GM23338 (cell line): ENCODE data around the gene PLBD2. TPM values are rescaled to one million over a fixed set of nuclear protein-coding genes. Genes with fewer than 3 reads are reported as not detected.

Experiments used
- ATAC-seq: fragments of 200-7000 bp; cut with Tn5 transposase; 3 replicates; pipeline ENCODE4 v1.9.1; 2020
- DNase-seq: peaks from one replicate; pipeline ENCODE4 v3.0.0-alpha.2; 2015; ENCODE audit warnings: low spot score
- H2AFZ ChIP-seq: fragments of 200-600 bp; sonication (generic); 2 replicates; pipeline ENCODE4 v1.8.0; 2016; ENCODE audit warnings: antibody characterized with exemption, mild to moderate bottlenecking, moderate library complexity
- H3F3A ChIP-seq: fragments of 200-600 bp; sonication (generic); replicated peaks from 2 replicates; pipeline ENCODE4 v1.8.0; 2017; ENCODE audit warnings: antibody characterized with exemption, mixed run types, low read depth
- H3K27ac ChIP-seq: fragments of 200-600 bp; sonication (generic); 2 replicates; pipeline ENCODE4 v1.6.1; 2016; ENCODE audit warnings: low read depth
- H3K27me3 ChIP-seq: fragments of 200-600 bp; sonication (generic); 2 replicates; pipeline ENCODE4 v1.8.0; 2016; ENCODE audit warnings: mild to moderate bottlenecking, mixed run types, moderate library complexity; ENCODE audit not compliant: insufficient read depth
- H3K36me3 ChIP-seq: fragments of 200-600 bp; sonication (generic); 2 replicates; pipeline ENCODE4 v1.8.0; 2016; ENCODE audit warnings: mild to moderate bottlenecking; ENCODE audit not compliant: insufficient read depth
- H3K4me1 ChIP-seq: fragments of 200-600 bp; sonication (generic); 2 replicates; pipeline ENCODE4 v1.8.0; 2016; ENCODE audit warnings: mild to moderate bottlenecking, moderate library complexity; ENCODE audit not compliant: insufficient read depth
- H3K4me2 ChIP-seq: fragments of 200-600 bp; sonication (generic); 2 replicates; pipeline ENCODE4 v1.7.1; 2017; ENCODE audit warnings: mixed run types
- H3K4me3 ChIP-seq: fragments of 200-600 bp; sonication (generic); 2 replicates; pipeline ENCODE4 v1.6.1; 2016; ENCODE audit warnings: mixed run types
- H3K79me2 ChIP-seq: fragments of 200-600 bp; sonication (generic); replicated peaks from 2 replicates; pipeline ENCODE4 v1.8.0; 2017; ENCODE audit warnings: mild to moderate bottlenecking; ENCODE audit not compliant: insufficient read depth
- H3K9me2 ChIP-seq: fragments of 200-600 bp; sonication (generic); 2 replicates; pipeline ENCODE4 v1.8.0; 2017; ENCODE audit not compliant: insufficient read depth
- H4K20me1 ChIP-seq: fragments of 200-600 bp; sonication (generic); replicated peaks from 2 replicates; pipeline ENCODE4 v1.8.0; 2017; ENCODE audit warnings: mild to moderate bottlenecking; ENCODE audit not compliant: insufficient read depth
- H3K27ac Mint-ChIP-seq: 2 replicates; pipeline ENCODE4 v1.8.0; 2020; ENCODE audit warnings: inconsistent platforms, mild to moderate bottlenecking, moderate library complexity, mixed read lengths
- H3K27me3 Mint-ChIP-seq: 3 replicates; pipeline ENCODE4 v1.8.0; 2022; ENCODE audit warnings: low read depth, mild to moderate bottlenecking, moderate library complexity, mixed read lengths, inconsistent platforms; ENCODE audit not compliant: insufficient read depth, poor library complexity
- H3K36me3 Mint-ChIP-seq: 3 replicates; pipeline ENCODE4 v1.8.0; 2021; ENCODE audit warnings: low read depth, mild to moderate bottlenecking, inconsistent platforms, moderate library complexity, mixed read lengths
- H3K4me1 Mint-ChIP-seq: 3 replicates; pipeline ENCODE4 v1.8.0; 2020; ENCODE audit warnings: mild to moderate bottlenecking, inconsistent platforms, mixed read lengths
- H3K4me3 Mint-ChIP-seq: 3 replicates; pipeline ENCODE4 v1.8.0; 2021; ENCODE audit warnings: moderate library complexity, mild to moderate bottlenecking, inconsistent platforms, mixed read lengths
- H3K9me3 Mint-ChIP-seq: 3 replicates; pipeline ENCODE4 v1.8.0; 2020; ENCODE audit warnings: moderate library complexity, mild to moderate bottlenecking, inconsistent platforms, mixed read lengths
- CREB1 ChIP-seq: fragments of 250-450 bp; sonication (Bioruptor Pico); IDR thresholded peaks from 2 replicates; pipeline ENCODE4 v1.5.0; 2020; ENCODE audit warnings: low read depth, mild to moderate bottlenecking, moderate library complexity
- EZH2 ChIP-seq: fragments of 200-600 bp; sonication (generic); IDR thresholded peaks from one replicate; pipeline ENCODE4 v1.8.0; 2017; ENCODE audit warnings: antibody characterized with exemption, mild to moderate bottlenecking, low read depth; ENCODE audit not compliant: unreplicated experiment
- EZH2phosphoT487 ChIP-seq: fragments of 200-600 bp; sonication (generic); IDR thresholded peaks from one replicate; pipeline ENCODE4 v1.8.1; 2018; ENCODE audit warnings: antibody characterized with exemption; ENCODE audit not compliant: unreplicated experiment
- JUNB ChIP-seq: IDR thresholded peaks from one replicate; pipeline ENCODE4 v1.6.1; 2016; ENCODE audit warnings: antibody characterized with exemption; ENCODE audit not compliant: unreplicated experiment
- NANOG ChIP-seq: IDR thresholded peaks from 2 replicates; pipeline ENCODE4 v1.6.1; 2016; ENCODE audit warnings: antibody characterized with exemption, borderline replicate concordance
- POLR2AphosphoS5 ChIP-seq: IDR thresholded peaks from 2 replicates; pipeline ENCODE4 v1.6.1; 2016; ENCODE audit warnings: antibody characterized with exemption, low read depth
- REST ChIP-seq: IDR thresholded peaks from one replicate; pipeline ENCODE4 v1.6.1; 2018; ENCODE audit warnings: antibody characterized with exemption; ENCODE audit not compliant: unreplicated experiment
- ZNF114 ChIP-seq: fragments of 250-450 bp; sonication (Bioruptor Pico); IDR thresholded peaks from 2 replicates; pipeline ENCODE4 v1.5.0; 2020; ENCODE audit warnings: mild to moderate bottlenecking, moderate library complexity
- ZNF331 ChIP-seq: fragments of 250-450 bp; sonication (Bioruptor Pico); IDR thresholded peaks from 2 replicates; pipeline ENCODE4 v1.5.0; 2020; ENCODE audit warnings: low read depth, mild to moderate bottlenecking, moderate library complexity
- ZNF462 ChIP-seq: fragments of 250-450 bp; sonication (Bioruptor Pico); IDR thresholded peaks from 2 replicates; pipeline ENCODE4 v1.5.0; 2020; ENCODE audit warnings: mild to moderate bottlenecking, moderate library complexity
- polyA plus RNA-seq: library from polyadenylated mRNA; unstranded; fragments of >200 nt; fragmentation: Nextera tagmentation; extraction: Ambion mirVana; gene quantifications from 2 replicates; pipeline ENCODE4 v1.2.1, GENCODE V29; 2016
- total RNA-seq: library from RNA; depleted of rRNA; stranded (reverse); fragments of >200 nt; shearing (Covaris generic); gene quantifications from 2 replicates; pipeline ENCODE4 v1.2.3, GENCODE V29; 2014
- TF ChIP-seq, protein P1 (sequence below), 2 experiments: fragments of 200-600 bp in 1 of 2; sonication (generic) in 1 of 2; conservative IDR thresholded peaks; 2 replicates each; pipeline versions ENCODE4 v1.5.1 to v1.6.1; 2016 to 2017; ENCODE audit warnings: antibody characterized with exemption in 2 of 2, low read depth in 2 of 2, mild to moderate bottlenecking in 2 of 2, moderate library complexity in 1 of 2
- TF ChIP-seq, protein P2 (sequence below): IDR thresholded peaks from 2 replicates; pipeline ENCODE4 v1.6.1; 2016; ENCODE audit warnings: antibody characterized with exemption

Gene PLBD2
- total and polyA plus RNA-seq, 2 experiments from 2014 or later: 10.2 to 37.1 TPM

DNA sequence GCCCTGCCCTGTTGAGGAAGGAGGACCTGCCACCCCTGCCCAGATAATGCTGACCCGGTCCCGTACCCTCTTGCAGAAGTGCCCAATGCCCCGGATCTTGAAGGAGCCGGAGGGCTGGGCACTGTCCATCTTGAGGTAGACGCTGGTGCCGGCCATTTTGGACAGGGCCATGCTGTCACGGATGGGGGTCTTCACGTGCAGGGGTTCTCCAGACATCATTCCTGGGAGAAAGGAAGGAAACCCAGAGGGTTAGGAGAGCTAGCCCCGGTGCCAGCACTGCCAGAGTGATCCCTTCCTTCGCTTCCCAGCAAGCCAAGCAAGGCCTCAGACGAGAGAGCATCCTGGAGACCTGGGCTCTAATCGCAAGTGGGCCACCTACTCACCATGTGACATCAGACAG lies 41.1 kb downstream of the PLBD2 start (continued):
- TF ChIP-seq REST (no peak), ZNF114 (CRISPR knock-in tag) (no peak), EZH2 (no peak), ZNF331 (CRISPR knock-in tag) (no peak), NANOG (no peak)
- TF ChIP-seq, protein P1, sequence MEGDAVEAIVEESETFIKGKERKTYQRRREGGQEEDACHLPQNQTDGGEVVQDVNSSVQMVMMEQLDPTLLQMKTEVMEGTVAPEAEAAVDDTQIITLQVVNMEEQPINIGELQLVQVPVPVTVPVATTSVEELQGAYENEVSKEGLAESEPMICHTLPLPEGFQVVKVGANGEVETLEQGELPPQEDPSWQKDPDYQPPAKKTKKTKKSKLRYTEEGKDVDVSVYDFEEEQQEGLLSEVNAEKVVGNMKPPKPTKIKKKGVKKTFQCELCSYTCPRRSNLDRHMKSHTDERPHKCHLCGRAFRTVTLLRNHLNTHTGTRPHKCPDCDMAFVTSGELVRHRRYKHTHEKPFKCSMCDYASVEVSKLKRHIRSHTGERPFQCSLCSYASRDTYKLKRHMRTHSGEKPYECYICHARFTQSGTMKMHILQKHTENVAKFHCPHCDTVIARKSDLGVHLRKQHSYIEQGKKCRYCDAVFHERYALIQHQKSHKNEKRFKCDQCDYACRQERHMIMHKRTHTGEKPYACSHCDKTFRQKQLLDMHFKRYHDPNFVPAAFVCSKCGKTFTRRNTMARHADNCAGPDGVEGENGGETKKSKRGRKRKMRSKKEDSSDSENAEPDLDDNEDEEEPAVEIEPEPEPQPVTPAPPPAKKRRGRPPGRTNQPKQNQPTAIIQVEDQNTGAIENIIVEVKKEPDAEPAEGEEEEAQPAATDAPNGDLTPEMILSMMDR (conservative IDR thresholded peaks at IDR 0.05; ENCODE audit: low read depth in 2 of 2): no peak

DNA sequence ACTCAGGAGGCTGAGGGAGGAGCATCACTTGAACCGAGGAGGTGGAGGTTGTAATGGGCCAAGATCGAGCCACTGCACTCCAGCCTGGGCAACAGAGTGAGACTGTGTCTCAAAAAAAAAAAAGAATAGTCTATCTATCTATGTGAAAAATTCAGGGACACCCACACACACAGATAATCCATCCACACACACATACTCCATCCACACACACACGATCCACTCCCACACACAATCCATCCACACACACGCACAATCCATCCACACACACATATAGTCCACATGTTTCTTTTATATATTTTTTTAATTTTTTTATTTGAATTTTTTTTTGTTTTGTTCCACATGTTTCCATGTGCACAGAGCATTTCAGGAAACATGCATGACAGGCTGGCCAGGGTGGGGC lies 42.0 kb downstream of the PLBD2 start:
- Histone ChIP-seq H3K27ac (no peak overlapping the region), H3K27me3 (no peaks in the 10 kb centered on the region), H3K36me3 (no peaks in the 10 kb centered on the region), H3K4me3 (no peak overlapping the region), H3K79me2 (no peaks in the 10 kb centered on the region), H2AFZ (no peak overlapping the region), H3K4me2 (no peak overlapping the region), H4K20me1 (no peaks in the 10 kb centered on the region), H3K4me1 (peaks cover 16% of the 10 kb centered on the region), H3F3A (no peaks in the 10 kb centered on the region), H3K9me2 (no peaks in the 10 kb centered on the region)
- ATAC-seq: no peak
- Mint-ChIP-seq H3K4me3 (no peak overlapping the region), H3K27me3 (peaks cover 3% of the 10 kb centered on the region), H3K36me3 (no peaks in the 10 kb centered on the region), H3K27ac (no peak overlapping the region), H3K9me3 (no peaks in the 10 kb centered on the region), H3K4me1 (peaks cover 12% of the 10 kb centered on the region)
- no peak for DNase-seq
- TF ChIP-seq JUNB (no peak), CREB1 (CRISPR knock-in tag) (no peak), EZH2 (no peak), NANOG (no peak), POLR2AphosphoS5 (no peak), ZNF462 (CRISPR knock-in tag) (no peak), EZH2phosphoT487 (no peak)
- TF ChIP-seq, protein P2, sequence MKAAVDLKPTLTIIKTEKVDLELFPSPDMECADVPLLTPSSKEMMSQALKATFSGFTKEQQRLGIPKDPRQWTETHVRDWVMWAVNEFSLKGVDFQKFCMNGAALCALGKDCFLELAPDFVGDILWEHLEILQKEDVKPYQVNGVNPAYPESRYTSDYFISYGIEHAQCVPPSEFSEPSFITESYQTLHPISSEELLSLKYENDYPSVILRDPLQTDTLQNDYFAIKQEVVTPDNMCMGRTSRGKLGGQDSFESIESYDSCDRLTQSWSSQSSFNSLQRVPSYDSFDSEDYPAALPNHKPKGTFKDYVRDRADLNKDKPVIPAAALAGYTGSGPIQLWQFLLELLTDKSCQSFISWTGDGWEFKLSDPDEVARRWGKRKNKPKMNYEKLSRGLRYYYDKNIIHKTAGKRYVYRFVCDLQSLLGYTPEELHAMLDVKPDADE: no peak
